Spleen (tissue), 11 donors: ENCODE data around the gene TCAF1. TPM values are rescaled to one million over a fixed set of nuclear protein-coding genes. Genes with fewer than 3 reads are reported as not detected.
"Not testable (repeated sequence)": the region's sequence is repeated elsewhere in the genome, so short reads cannot be mapped to it uniquely, and the experiment has no call there.

Source experiments
- DNase-seq: peaks from one replicate; pipeline ENCODE4 v3.0.0-alpha.2; 2020
- H3K27ac ChIP-seq, 8 donors: fragments of 200-600 bp; sonication (generic) in 7 of 8; 1 replicate in 4 of 8; 2 replicates in 4 of 8; pipeline versions ENCODE4 v1.5.0 to v1.8.0; 2016 to 2021; ENCODE audit warnings: inconsistent platforms in 4 of 8, mild to moderate bottlenecking in 4 of 8, moderate library complexity in 1 of 8
- H3K27me3 ChIP-seq, 7 donors: fragments of 200-600 bp; sonication (generic) in 6 of 7; replicated peaks in 1 of 7; 1 replicate in 4 of 7; 2 replicates in 3 of 7; pipeline versions ENCODE4 v1.5.0 to v1.8.0; 2016 to 2021; ENCODE audit warnings: inconsistent platforms in 3 of 7, mild to moderate bottlenecking in 1 of 7
- H3K36me3 ChIP-seq, 6 donors: fragments of 200-600 bp; sonication (generic) in 5 of 6; 1 replicate in 4 of 6; 2 replicates in 2 of 6; pipeline versions ENCODE4 v1.5.0 to v1.8.0; 2016 to 2021; ENCODE audit warnings: inconsistent platforms in 2 of 6
- H3K4me1 ChIP-seq, 6 donors: fragments of 200-600 bp; sonication (generic) in 5 of 6; 1 replicate in 3 of 6; 2 replicates in 3 of 6; pipeline versions ENCODE4 v1.5.0 to v1.8.0; 2016 to 2021; ENCODE audit warnings: inconsistent platforms in 3 of 6
- H3K4me3 ChIP-seq, 8 donors: fragments of 200-600 bp; sonication (generic) in 7 of 8; 1 replicate in 4 of 8; 2 replicates in 4 of 8; pipeline versions ENCODE4 v1.5.0 to v1.8.0; 2016 to 2021; ENCODE audit warnings: inconsistent platforms in 4 of 8, mild to moderate bottlenecking in 4 of 8, moderate library complexity in 2 of 8
- H3K9me3 ChIP-seq, 8 donors: fragments of 200-600 bp; sonication (generic) in 7 of 8; 1 replicate in 4 of 8; 2 replicates in 4 of 8; pipeline versions ENCODE4 v1.5.0 to v1.8.0; 2016 to 2021; ENCODE audit warnings: inconsistent platforms in 4 of 8
- CTCF ChIP-seq, 11 experiments: fragments of 200-600 bp in 7 of 11; fragments of 450-650 bp in 4 of 11; sonication (generic) in 4 of 11; IDR thresholded peaks in 8 of 11; conservative IDR thresholded peaks in 3 of 11; 1 replicate in 7 of 11; 2 replicates in 4 of 11; pipeline versions ENCODE4 v1.4.0 to v1.8.0; 2016 to 2021; ENCODE audit warnings: antibody characterized with exemption in 11 of 11, inconsistent platforms in 4 of 11, mild to moderate bottlenecking in 1 of 11
- POLR2A ChIP-seq, 3 donors: fragments of 450-650 bp; IDR thresholded peaks; one replicate each; pipeline ENCODE4 v1.5.1; 2017; ENCODE audit warnings: antibody characterized with exemption in 3 of 3, mild to moderate bottlenecking in 1 of 3
- POLR2AphosphoS5 ChIP-seq, 3 donors: sonication (generic); formaldehyde crosslinking; IDR thresholded peaks; one replicate each; pipeline ENCODE4 v1.5.1; 2017; ENCODE audit warnings: antibody characterized with exemption in 3 of 3
- WGBS, 5 donors: extraction: QIAGEN DNeasy Blood & Tissue Kit in 3 of 5; methylation state at CpG; one replicate each; pipeline versions ENCODE4 v1.1.5 to v1.1.7; 2013 to 2018; 5-methylcytosine and 5-hydroxymethylcytosine counted together
- intact Hi-C: fragments of 100-400 bp; cut with DNase I; formaldehyde crosslinking; loops from one replicate; pipeline ENCODE4 v1.15.0; 2023; ENCODE audit warnings: low total_unique reads
- polyA plus RNA-seq, 3 donors: library from polyadenylated mRNA; stranded (reverse); fragments of 200-250 nt; gene quantifications; one replicate each; pipeline ENCODE4 v1.2.1, GENCODE V29; 2013
- total RNA-seq, 7 donors: library from RNA; depleted of rRNA in 3 of 7; stranded (reverse); fragments of >200 nt in 3 of 7; fragmentation: NEBNext Ultra II Directional in 4 of 7; extraction: Animal tissue kit (Norgen Biotek cat#: 25700) in 4 of 7; gene quantifications; one replicate each; pipeline versions ENCODE4 v1.1.0 to v1.2.1, GENCODE V29; 2016 to 2021
- donor health status: healthy with polysubstance abuse.
- donor health status: DM: no; HTN: no; CAD: no; lungs with moderate emphysema.
- donor health status: DM: no; HTN: no; CAD: no.
- donor health status: Bipolar disorder and iron deficiency.
- donor health status: healthy.
- donor health status: DM: no; HTN: no; CAD: no.
- donor health status: DM: yes; HTN: yes; CAD: no.

Gene TCAF1
- total and polyA plus RNA-seq, 10 donors = 3.8 to 39.6 (median 27.1) TPM

GRCh38 chr7:143877098-143877497 lies 24.9 kb downstream of the TCAF1 start:
- Histone ChIP-seq H3K36me3 (peaks cover 0 to 23% (median 3%) of the 10 kb centered on the region in 6 donors), H3K27me3 (peaks cover 0 to under 1% (median 0%) of the 10 kb centered on the region in 7 donors), H3K4me1 (peaks cover 0 to 17% (median under 1%) of the 10 kb centered on the region in 6 donors), H3K9me3 (no peaks in the 10 kb centered on the region), H3K27ac (no peak overlapping the region), H3K4me3 (no peak overlapping the region)
- intact Hi-C loops = no loop called here
- DNase-seq = no peak
- no peak for TF ChIP-seq POLR2AphosphoS5 (IDR thresholded peaks at IDR 0.05)
- TF ChIP-seq POLR2A (IDR thresholded peaks at IDR 0.05) = no peak
- TF ChIP-seq CTCF (IDR thresholded peaks at IDR 0.05 in 8 of 11, conservative IDR thresholded peaks at IDR 0.05 in 3 of 11) = no peak
- WGBS, 5 donors = 92 to 99% (median 96%) methylated on average over 3 of the region's 3 CpGs

DNA sequence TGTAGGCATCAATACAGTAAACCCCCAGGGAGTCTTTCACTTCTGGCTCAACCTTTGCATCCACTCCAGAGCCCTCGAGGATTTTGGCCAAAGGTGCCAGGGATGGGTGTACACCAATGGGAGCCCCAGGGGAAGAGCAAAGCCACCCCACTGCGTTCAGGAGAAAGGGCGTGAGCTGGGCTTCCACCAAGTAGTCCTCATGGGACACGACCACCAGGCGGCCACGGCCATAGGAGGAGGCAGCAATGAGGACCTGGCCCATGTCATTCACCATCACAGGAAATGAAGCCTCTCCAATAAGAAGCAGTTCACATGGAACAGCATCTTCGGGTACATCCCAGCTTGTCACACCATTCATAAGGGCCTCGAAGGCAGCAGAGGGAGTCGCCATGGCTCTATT lies 25.8 kb downstream of the TCAF1 start:
- Histone ChIP-seq H3K9me3 (no peaks in the 10 kb centered on the region), H3K4me3 (no peak overlapping the region), H3K4me1 (peaks cover 0 to 13% (median 0%) of the 10 kb centered on the region in 6 donors), H3K36me3 (peaks cover 0 to 23% (median 3%) of the 10 kb centered on the region in 6 donors), H3K27ac (no peak overlapping the region), H3K27me3 (no peaks in the 10 kb centered on the region)
- no peak for DNase-seq
- intact Hi-C loops = no loop called here
- WGBS, 5 donors = 94 to 99% (median 96%) methylated on average over 9 of the region's 9 CpGs
- TF ChIP-seq POLR2AphosphoS5 (IDR thresholded peaks at IDR 0.05) (no peak), POLR2A (IDR thresholded peaks at IDR 0.05) (no peak), CTCF (IDR thresholded peaks at IDR 0.05 in 8 of 11, conservative IDR thresholded peaks at IDR 0.05 in 3 of 11) (no peak)

DNA sequence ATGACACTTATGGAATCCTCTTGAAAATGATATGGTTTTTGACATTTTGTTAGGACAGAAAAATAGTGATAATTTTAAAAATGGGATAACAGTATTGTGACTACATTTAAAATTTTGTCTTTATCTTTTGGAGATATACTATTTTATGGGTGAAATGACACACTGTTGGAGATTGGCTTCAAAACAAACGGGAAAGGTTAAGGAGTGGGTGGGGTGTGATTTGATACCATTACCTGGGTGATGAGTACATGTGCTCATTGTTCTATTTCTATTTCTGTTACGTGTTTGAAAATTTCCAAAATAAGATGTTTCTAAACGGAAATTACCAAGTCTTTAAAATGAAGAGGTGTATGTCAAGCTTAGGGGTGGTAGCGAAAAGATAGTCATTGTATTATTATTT lies 28.7 kb downstream of the TCAF1 start:
- WGBS, 5 donors = 74 to 93% (median 92%) methylated on average over 3 to 4 of the region's 4 CpGs

DNA sequence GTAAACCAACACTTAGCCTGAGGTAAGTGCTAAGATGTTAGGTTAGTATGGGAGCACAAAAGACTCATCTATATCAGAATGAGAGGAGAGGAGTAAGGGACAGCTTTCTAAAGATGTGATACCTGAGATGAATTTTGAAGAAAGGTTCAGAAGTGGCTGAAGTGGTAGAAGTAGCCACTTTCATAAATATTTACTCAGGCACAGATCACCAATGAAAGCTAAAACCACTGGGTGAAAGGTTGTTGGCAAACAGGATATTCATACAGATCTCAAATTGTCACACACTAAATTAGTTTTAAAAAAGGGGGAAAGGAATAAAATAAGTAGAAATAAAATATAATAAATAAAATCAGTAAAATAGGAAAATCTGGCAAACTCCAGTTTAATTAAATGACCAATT lies 30.4 kb downstream of the TCAF1 start:
- intact Hi-C loops, H3K9me3 ChIP-seq, H3K27me3 ChIP-seq, H3K4me3 ChIP-seq, DNase-seq, H3K27ac ChIP-seq, H3K4me1 ChIP-seq: not testable (repeated sequence)
- H3K36me3 ChIP-seq = peaks cover 0 to 20% (median 3%) of the 10 kb centered on the region in 6 donors

More for the DNA sequence above, 28.7 kb downstream of the TCAF1 start:
- peaks cover 0 to 23% (median 3%) of the 10 kb centered on the region in 6 donors for H3K36me3 ChIP-seq
- H3K27me3 ChIP-seq, DNase-seq, H3K27ac ChIP-seq, intact Hi-C loops, H3K9me3 ChIP-seq, H3K4me1 ChIP-seq, H3K4me3 ChIP-seq: not testable (repeated sequence)

DNA sequence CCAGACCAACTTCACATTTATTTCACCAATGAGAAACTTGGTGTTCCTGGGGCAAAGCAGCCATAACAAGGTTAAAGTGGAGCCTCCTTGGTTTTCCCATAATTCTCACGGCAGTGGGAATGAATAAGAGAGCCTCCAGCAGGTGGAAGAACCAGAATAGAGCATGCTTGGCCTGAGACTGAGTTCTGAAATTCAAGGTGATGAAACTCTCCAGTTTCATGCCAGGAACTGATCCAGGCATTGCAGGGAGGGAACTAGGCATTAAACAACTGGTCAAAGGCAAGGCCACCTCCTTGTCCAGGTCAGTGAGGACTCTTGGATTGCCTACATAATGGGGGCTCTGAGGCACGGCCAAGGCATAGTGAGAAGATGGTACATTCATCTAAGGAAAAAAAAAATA lies 44.0 kb downstream of the TCAF1 start:
- intact Hi-C loops, DNase-seq, H3K9me3 ChIP-seq, H3K4me3 ChIP-seq, H3K27ac ChIP-seq, H3K27me3 ChIP-seq, H3K36me3 ChIP-seq, H3K4me1 ChIP-seq: not testable (repeated sequence)
- no CpG with 5 or more reads among the region's 2 CpGs for whole genome bisulfite sequencing, 5 donors

GRCh38 chr7:143855443-143855842 lies 46.5 kb downstream of the TCAF1 start:
- H3K4me3 ChIP-seq, H3K27me3 ChIP-seq, intact Hi-C loops, H3K27ac ChIP-seq, DNase-seq, H3K4me1 ChIP-seq, H3K36me3 ChIP-seq, H3K9me3 ChIP-seq: not testable (repeated sequence)
- no CpG with 5 or more reads among the region's 1 CpG for WGBS, 5 donors
